ENCODE results near the gene MTSS2.

DNA sequence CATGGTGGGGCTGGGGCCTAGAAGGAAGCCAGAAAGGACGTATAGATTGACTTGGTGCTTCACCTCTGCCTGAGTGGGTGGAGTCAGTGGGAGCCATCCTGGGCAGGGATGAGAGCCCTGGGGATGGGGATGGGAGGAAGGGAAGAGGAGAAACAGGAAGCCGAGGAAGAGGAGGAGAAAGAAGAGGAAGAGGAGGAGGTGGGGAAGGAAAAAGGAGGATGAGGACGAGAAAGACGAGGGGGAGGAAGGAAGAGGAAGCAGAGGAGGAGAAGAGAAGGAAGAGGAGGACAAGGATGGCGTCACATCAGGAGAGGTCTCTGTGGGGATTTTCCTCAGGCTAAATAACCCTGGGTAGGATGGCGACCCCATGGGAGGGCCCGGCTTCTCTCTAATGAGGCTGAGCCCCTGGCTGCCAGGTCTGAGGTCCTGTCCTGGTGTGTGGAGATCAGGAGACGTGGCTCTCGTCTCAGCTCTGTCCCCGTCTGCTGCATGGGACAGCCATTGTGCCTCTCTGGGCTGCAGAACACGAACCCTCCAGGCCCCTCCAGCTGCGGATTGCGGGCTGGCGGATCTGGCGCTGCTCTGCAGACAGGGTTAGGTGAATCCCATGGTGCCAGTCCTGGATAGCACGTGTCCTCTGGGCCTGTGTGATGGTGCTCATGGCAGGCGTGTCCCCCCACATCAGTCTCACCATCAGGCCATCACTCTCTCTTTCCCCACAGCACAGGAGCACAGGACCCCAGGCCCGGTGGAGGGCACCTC is 35.5 kb upstream of the MTSS2 start:
- no peak for TF ChIP-seq POLR2A (IDR thresholded peaks at IDR 0.05)
- TF ChIP-seq, protein P1, sequence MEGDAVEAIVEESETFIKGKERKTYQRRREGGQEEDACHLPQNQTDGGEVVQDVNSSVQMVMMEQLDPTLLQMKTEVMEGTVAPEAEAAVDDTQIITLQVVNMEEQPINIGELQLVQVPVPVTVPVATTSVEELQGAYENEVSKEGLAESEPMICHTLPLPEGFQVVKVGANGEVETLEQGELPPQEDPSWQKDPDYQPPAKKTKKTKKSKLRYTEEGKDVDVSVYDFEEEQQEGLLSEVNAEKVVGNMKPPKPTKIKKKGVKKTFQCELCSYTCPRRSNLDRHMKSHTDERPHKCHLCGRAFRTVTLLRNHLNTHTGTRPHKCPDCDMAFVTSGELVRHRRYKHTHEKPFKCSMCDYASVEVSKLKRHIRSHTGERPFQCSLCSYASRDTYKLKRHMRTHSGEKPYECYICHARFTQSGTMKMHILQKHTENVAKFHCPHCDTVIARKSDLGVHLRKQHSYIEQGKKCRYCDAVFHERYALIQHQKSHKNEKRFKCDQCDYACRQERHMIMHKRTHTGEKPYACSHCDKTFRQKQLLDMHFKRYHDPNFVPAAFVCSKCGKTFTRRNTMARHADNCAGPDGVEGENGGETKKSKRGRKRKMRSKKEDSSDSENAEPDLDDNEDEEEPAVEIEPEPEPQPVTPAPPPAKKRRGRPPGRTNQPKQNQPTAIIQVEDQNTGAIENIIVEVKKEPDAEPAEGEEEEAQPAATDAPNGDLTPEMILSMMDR (IDR thresholded peaks at IDR 0.05) = no peak

Data from adrenal gland (tissue), 5 donors.